SK-N-SH (cell line): ENCODE results near the gene DBP. TPM values are rescaled to one million over a fixed set of nuclear protein-coding genes. Genes with fewer than 3 reads are reported as not detected.
A peak's percentile ranks its signal among the peaks of the same experiment; 100 is the strongest.

Experiments
- CTCF ChIA-PET: fragments of 300-600, 350-600 bp; formaldehyde crosslinking; extraction: SDS; loops from one replicate; lab custom pipeline; 2021; lab: Yijun Ruan, JAX
- POLR2A ChIA-PET: fragments of 350-600 bp; sonication (Branson Sonifier 250); formaldehyde crosslinking; extraction: SDS; loops from one replicate; lab custom pipeline; 2020; ENCODE audit warnings: antibody characterized with exemption, inconsistent platforms; lab: Yijun Ruan, JAX
- DNase-seq: peaks from one replicate; pipeline ENCODE4 v3.0.0; 2012
- H2AFZ ChIP-seq: fragments of 200-600 bp; sonication (generic); 2 replicates; pipeline ENCODE4 v1.8.1; 2016; ENCODE audit warnings: antibody characterized with exemption, mild to moderate bottlenecking, low read depth
- H3F3A ChIP-seq: fragments of 200-600 bp; sonication (generic); replicated peaks from 2 replicates; pipeline ENCODE3; 2016; ENCODE audit warnings: antibody characterized with exemption, mild to moderate bottlenecking; ENCODE audit not compliant: insufficient read depth
- H3K27ac ChIP-seq, 2 experiments: fragments of 200-500 bp in 1 of 2; fragments of 200-600 bp in 1 of 2; sonication (Bioruptor generic) in 1 of 2; sonication (generic), shearing (Covaris generic) in 1 of 2; 2 replicates each; pipeline versions ENCODE4 v1.5.1 to v1.6.1; 2014 to 2016; ENCODE audit warnings: low read depth in 2 of 2, inconsistent platforms in 1 of 2, low read length in 1 of 2, mild to moderate bottlenecking in 1 of 2, mixed read lengths in 1 of 2
- H3K27me3 ChIP-seq: fragments of 200-600 bp; sonication (generic), shearing (Covaris generic); 2 replicates; pipeline ENCODE4 v1.6.1; 2016; ENCODE audit warnings: mixed run types; ENCODE audit not compliant: insufficient read depth
- H3K36me3 ChIP-seq, 2 experiments: fragments of 200-500 bp in 1 of 2; fragments of 200-600 bp in 1 of 2; sonication (Bioruptor generic) in 1 of 2; sonication (generic) in 1 of 2; replicated peaks in 1 of 2; 2 replicates each; pipeline versions ENCODE3 to v1.5.1; 2014 to 2016; ENCODE audit warnings: low read length in 1 of 2, mild to moderate bottlenecking in 1 of 2; ENCODE audit not compliant: insufficient read depth in 2 of 2, control insufficient read depth in 1 of 2
- H3K4me1 ChIP-seq, 2 experiments: fragments of 200-500 bp in 1 of 2; fragments of 200-600 bp in 1 of 2; sonication (Bioruptor generic) in 1 of 2; sonication (generic), shearing (Covaris generic) in 1 of 2; 2 replicates each; pipeline versions ENCODE4 v1.5.1 to v1.6.1; 2014 to 2016; ENCODE audit warnings: low read depth in 1 of 2, low read length in 1 of 2, mixed run types in 1 of 2; ENCODE audit not compliant: insufficient read depth in 2 of 2, control insufficient read depth in 1 of 2
- H3K4me2 ChIP-seq: fragments of 200-600 bp; sonication (generic), shearing (Covaris generic); 2 replicates; pipeline ENCODE4 v1.6.1; 2017; ENCODE audit warnings: mixed run types
- H3K4me3 ChIP-seq, 2 experiments: fragments of 200-500 bp in 1 of 2; fragments of 200-600 bp in 1 of 2; sonication (Bioruptor generic) in 1 of 2; sonication (generic), shearing (Covaris generic) in 1 of 2; 2 replicates each; pipeline versions ENCODE4 v1.5.1 to v1.8.1; 2014 to 2016; ENCODE audit warnings: low read depth in 2 of 2, inconsistent platforms in 1 of 2, low read length in 1 of 2, mild to moderate bottlenecking in 1 of 2, mixed read lengths in 1 of 2, moderate library complexity in 1 of 2
- H3K79me2 ChIP-seq: fragments of 200-600 bp; sonication (generic); 2 replicates; pipeline ENCODE4 v1.8.1; 2017; ENCODE audit warnings: mild to moderate bottlenecking; ENCODE audit not compliant: insufficient read depth
- H3K9ac ChIP-seq: fragments of 200-600 bp; sonication (generic); 2 replicates; pipeline ENCODE4 v1.6.1; 2017; ENCODE audit warnings: mixed run types
- H3K9me2 ChIP-seq: fragments of 200-600 bp; sonication (generic); 2 replicates; pipeline ENCODE4 v1.6.1; 2017; ENCODE audit warnings: mixed run types
- H3K9me3 ChIP-seq: fragments of 200-600 bp; sonication (generic); 2 replicates; pipeline ENCODE4 v1.6.1; 2017; ENCODE audit warnings: mixed run types, mild to moderate bottlenecking, moderate library complexity
- H4K20me1 ChIP-seq: fragments of 200-600 bp; sonication (generic); 2 replicates; pipeline ENCODE4 v1.6.1; 2017; ENCODE audit warnings: mild to moderate bottlenecking, mixed run types; ENCODE audit not compliant: insufficient read depth
- CHD2 ChIP-seq: fragments of 150-350 bp; IDR thresholded peaks from 2 replicates; pipeline ENCODE4 v1.6.1; 2018; ENCODE audit warnings: low read length; ENCODE audit not compliant: partially characterized antibody
- EP300 ChIP-seq, 2 experiments: IDR thresholded peaks; 2 replicates each; pipeline versions ENCODE4 v1.4.0 to v1.6.1; 2012; ENCODE audit warnings: borderline replicate concordance in 1 of 2, low read depth in 1 of 2, low read length in 1 of 2
- EZH2phosphoT487 ChIP-seq: fragments of 200-600 bp; sonication (generic); IDR thresholded peaks from 2 replicates; pipeline ENCODE4 v1.6.1; 2017; ENCODE audit warnings: low read depth, mixed run types, mild to moderate bottlenecking, antibody characterized with exemption, moderate library complexity, borderline replicate concordance
- FOXJ3 ChIP-seq: sonication (generic); formaldehyde crosslinking; IDR thresholded peaks from 2 replicates; pipeline ENCODE4 v1.5.1; 2020; ENCODE audit warnings: mild to moderate bottlenecking, missing genetic modification reagents
- FOXM1 ChIP-seq: IDR thresholded peaks from 2 replicates; pipeline ENCODE4 v1.4.0; 2012; ENCODE audit warnings: low read depth, mild to moderate bottlenecking
- GATA2 ChIP-seq: sonication (generic); formaldehyde crosslinking; IDR thresholded peaks from 2 replicates; pipeline ENCODE4 v1.5.0; 2020; ENCODE audit warnings: mild to moderate bottlenecking, missing genetic modification reagents
- MEF2A ChIP-seq: IDR thresholded peaks from 2 replicates; pipeline ENCODE4 v1.4.0; 2012; ENCODE audit warnings: low read depth, borderline replicate concordance
- MXI1 ChIP-seq: IDR thresholded peaks from 2 replicates; pipeline ENCODE4 v1.6.1; 2012; ENCODE audit warnings: mild to moderate bottlenecking, low read depth, low read length, improper control_type of control experiment
- NRF1 ChIP-seq: IDR thresholded peaks from 2 replicates; pipeline ENCODE4 v1.6.1; 2012; ENCODE audit warnings: low read depth, mild to moderate bottlenecking, low read length
- POLR2AphosphoS5 ChIP-seq: IDR thresholded peaks from 2 replicates; pipeline ENCODE4 v1.6.1; 2012; ENCODE audit warnings: low read depth, low read length
- RAD21 ChIP-seq: IDR thresholded peaks from 2 replicates; pipeline ENCODE4 v1.6.1; 2012; ENCODE audit warnings: mild to moderate bottlenecking, low read length
- REST ChIP-seq: IDR thresholded peaks from 2 replicates; pipeline ENCODE4 v1.6.1; 2012; ENCODE audit warnings: mild to moderate bottlenecking, low read depth, low read length, moderate library complexity
- SIN3A ChIP-seq: IDR thresholded peaks from 2 replicates; pipeline ENCODE4 v1.6.1; 2012; ENCODE audit warnings: low read depth, mild to moderate bottlenecking, low read length, moderate library complexity, borderline replicate concordance
- SMC3 ChIP-seq: IDR thresholded peaks from 2 replicates; pipeline ENCODE4 v1.6.1; 2012; ENCODE audit warnings: low read depth, low read length, improper control_type of control experiment
- TCF12 ChIP-seq: IDR thresholded peaks from 2 replicates; pipeline ENCODE4 v1.4.0; 2012
- TEAD4 ChIP-seq: IDR thresholded peaks from 2 replicates; pipeline ENCODE4 v1.4.0; 2012; ENCODE audit warnings: mild to moderate bottlenecking, borderline replicate concordance; ENCODE audit not compliant: insufficient read depth
- YY1 ChIP-seq: IDR thresholded peaks from 2 replicates; pipeline ENCODE4 v1.4.0; 2012; ENCODE audit warnings: low read depth, mild to moderate bottlenecking
- WGBS: methylation state at CpG from one replicate; pipeline ENCODE4 v1.1.6; 2017; ENCODE audit warnings: low lambda C conversion rate; 5-methylcytosine and 5-hydroxymethylcytosine counted together
- polyA plus RNA-seq, 3 experiments: library from polyadenylated mRNA; depleted of rRNA; stranded (reverse); fragments of >200 nt; gene quantifications; 2 replicates each; pipeline ENCODE4 v1.2.3, GENCODE V29; 2012
- TF ChIP-seq, protein P1 (sequence below): IDR thresholded peaks from 2 replicates; pipeline ENCODE4 v1.4.0; 2012; ENCODE audit warnings: low read depth, borderline replicate concordance
- TF ChIP-seq, protein P2 (sequence below): IDR thresholded peaks from 2 replicates; pipeline ENCODE4 v1.4.0; 2012; ENCODE audit warnings: low read depth
- TF ChIP-seq, protein P3 (sequence below): IDR thresholded peaks from 2 replicates; pipeline ENCODE4; 2012
- TF ChIP-seq, protein P4 (sequence below): fragments of 200-600 bp; sonication (generic); IDR thresholded peaks from 2 replicates; pipeline ENCODE4 v1.6.1; 2017; ENCODE audit warnings: antibody characterized with exemption, mild to moderate bottlenecking, moderate library complexity

DBP gene
- polyA plus RNA-seq, 1 of the 3 experiments (the other 2 are of a cell fraction), result 12.6 TPM

DNA sequence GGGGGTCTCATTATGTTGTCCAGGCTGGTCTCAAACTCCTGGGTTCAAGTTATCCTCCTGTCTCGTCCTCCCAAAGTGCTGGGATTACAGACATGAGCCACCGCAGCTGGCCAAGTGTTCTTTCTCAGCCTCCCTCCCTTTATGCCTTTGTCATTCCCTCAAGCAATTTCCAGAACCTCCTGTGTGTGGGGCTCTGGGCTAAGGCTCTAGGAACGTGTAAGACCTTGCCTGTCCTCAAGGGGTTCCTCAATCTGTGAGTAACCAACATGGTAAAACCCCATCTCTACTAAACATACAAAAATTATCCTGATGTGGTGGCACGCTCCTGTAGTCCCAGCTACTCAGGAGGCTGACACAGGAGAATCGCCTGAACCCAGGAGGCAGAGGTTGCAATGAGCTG lies 46.2 kb downstream of the DBP start (continued):
- TF ChIP-seq SMC3 (no peak), TCF12 (no peak), GATA2 (CRISPR knock-in tag) (no peak), MEF2A (no peak)

GRCh38 chr19:48588670-48589401 lies 48.3 kb downstream of the DBP start:
- Histone ChIP-seq H3K4me3 (peak overlapping the region; percentile 40 to 60), H3K9ac (no peak overlapping the region), H3K36me3 (no peaks in the 10 kb centered on the region), H3K9me2 (no peaks in the 10 kb centered on the region), H3K79me2 (no peaks in the 10 kb centered on the region), H3K9me3 (no peaks in the 10 kb centered on the region), H3K4me2 (peak overlapping the region; percentile 68), H3K4me1 (no peaks in the 10 kb centered on the region; a peak in 1 of 4 replicates), H3K27ac (no peak overlapping the region), H4K20me1 (no peaks in the 10 kb centered on the region), H2AFZ (peak overlapping the region; percentile 91; the same call in 1 of the 2 replicates), H3F3A (peaks cover 13% of the 10 kb centered on the region), H3K27me3 (no peaks in the 10 kb centered on the region)
- DNase-seq, result peak; percentile 92
- under 1% methylated on average over 29 of the region's 36 CpGs for WGBS
- ChIA-PET POLR2A (interaction anchor here (0.6 kb wide), 1 partner anchor 210 kb away, joined by 3 read pairs; no protein-coding TSS in a partner anchor), CTCF (interaction anchor here (0.6 to 9.2 kb wide), 37 partner anchors 9 to 1838 kb away, joined by 3 to 230 read pairs (median 4); partner anchors contain the start of genes FAM83E, LMTK3, RPL18 and SPACA4)
- TF ChIP-seq NRF1 (no peak), FOXM1 (no peak), REST (no peak), SIN3A (peak; percentile 53; the same call in 1 of the 2 replicates), YY1 (no peak), FOXJ3 (CRISPR knock-in tag) (no peak), MXI1 (peak; percentile 57; the same call in 1 of the 2 replicates), CHD2 (no peak), EZH2phosphoT487 (no peak), RAD21 (peak; percentile 59), EP300 (IDR thresholded peaks at IDR 0.05; ENCODE audit: borderline replicate concordance in 1 of 2, low read depth in 1 of 2, low read length in 1 of 2) (no peak), GATA2 (CRISPR knock-in tag) (no peak), TEAD4 (no peak), POLR2AphosphoS5 (no peak), MEF2A (no peak)
- TF ChIP-seq, protein P1, sequence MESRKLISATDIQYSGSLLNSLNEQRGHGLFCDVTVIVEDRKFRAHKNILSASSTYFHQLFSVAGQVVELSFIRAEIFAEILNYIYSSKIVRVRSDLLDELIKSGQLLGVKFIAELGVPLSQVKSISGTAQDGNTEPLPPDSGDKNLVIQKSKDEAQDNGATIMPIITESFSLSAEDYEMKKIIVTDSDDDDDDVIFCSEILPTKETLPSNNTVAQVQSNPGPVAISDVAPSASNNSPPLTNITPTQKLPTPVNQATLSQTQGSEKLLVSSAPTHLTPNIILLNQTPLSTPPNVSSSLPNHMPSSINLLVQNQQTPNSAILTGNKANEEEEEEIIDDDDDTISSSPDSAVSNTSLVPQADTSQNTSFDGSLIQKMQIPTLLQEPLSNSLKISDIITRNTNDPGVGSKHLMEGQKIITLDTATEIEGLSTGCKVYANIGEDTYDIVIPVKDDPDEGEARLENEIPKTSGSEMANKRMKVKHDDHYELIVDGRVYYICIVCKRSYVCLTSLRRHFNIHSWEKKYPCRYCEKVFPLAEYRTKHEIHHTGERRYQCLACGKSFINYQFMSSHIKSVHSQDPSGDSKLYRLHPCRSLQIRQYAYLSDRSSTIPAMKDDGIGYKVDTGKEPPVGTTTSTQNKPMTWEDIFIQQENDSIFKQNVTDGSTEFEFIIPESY, result no peak
- TF ChIP-seq, protein P2, sequence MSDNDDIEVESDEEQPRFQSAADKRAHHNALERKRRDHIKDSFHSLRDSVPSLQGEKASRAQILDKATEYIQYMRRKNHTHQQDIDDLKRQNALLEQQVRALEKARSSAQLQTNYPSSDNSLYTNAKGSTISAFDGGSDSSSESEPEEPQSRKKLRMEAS, result peak; percentile 60
- TF ChIP-seq, protein P3, sequence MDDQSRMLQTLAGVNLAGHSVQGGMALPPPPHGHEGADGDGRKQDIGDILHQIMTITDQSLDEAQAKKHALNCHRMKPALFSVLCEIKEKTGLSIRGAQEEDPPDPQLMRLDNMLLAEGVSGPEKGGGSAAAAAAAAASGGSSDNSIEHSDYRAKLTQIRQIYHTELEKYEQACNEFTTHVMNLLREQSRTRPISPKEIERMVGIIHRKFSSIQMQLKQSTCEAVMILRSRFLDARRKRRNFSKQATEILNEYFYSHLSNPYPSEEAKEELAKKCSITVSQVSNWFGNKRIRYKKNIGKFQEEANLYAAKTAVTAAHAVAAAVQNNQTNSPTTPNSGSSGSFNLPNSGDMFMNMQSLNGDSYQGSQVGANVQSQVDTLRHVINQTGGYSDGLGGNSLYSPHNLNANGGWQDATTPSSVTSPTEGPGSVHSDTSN, result peak; percentile 19; the same call in 1 of the 2 replicates
- TF ChIP-seq, protein P4, sequence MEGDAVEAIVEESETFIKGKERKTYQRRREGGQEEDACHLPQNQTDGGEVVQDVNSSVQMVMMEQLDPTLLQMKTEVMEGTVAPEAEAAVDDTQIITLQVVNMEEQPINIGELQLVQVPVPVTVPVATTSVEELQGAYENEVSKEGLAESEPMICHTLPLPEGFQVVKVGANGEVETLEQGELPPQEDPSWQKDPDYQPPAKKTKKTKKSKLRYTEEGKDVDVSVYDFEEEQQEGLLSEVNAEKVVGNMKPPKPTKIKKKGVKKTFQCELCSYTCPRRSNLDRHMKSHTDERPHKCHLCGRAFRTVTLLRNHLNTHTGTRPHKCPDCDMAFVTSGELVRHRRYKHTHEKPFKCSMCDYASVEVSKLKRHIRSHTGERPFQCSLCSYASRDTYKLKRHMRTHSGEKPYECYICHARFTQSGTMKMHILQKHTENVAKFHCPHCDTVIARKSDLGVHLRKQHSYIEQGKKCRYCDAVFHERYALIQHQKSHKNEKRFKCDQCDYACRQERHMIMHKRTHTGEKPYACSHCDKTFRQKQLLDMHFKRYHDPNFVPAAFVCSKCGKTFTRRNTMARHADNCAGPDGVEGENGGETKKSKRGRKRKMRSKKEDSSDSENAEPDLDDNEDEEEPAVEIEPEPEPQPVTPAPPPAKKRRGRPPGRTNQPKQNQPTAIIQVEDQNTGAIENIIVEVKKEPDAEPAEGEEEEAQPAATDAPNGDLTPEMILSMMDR, result peak; percentile 95
